IPS-18a (cell line): ENCODE data around the gene PIGU.
A peak's percentile ranks its signal among the peaks of the same experiment; 100 is the strongest.
"Not testable (repeated sequence)": the region's sequence is repeated elsewhere in the genome, so short reads cannot be mapped to it uniquely, and the experiment has no call there.

Experiments
- H3K27ac ChIP-seq: one replicate; pipeline ENCODE4 v1.5.1; 2013; ENCODE audit warnings: low read length
- H3K27me3 ChIP-seq: one replicate; pipeline ENCODE4 v1.6.1; 2013; ENCODE audit warnings: mild to moderate bottlenecking, low read length; ENCODE audit not compliant: control insufficient read depth, insufficient read depth
- H3K36me3 ChIP-seq: one replicate; pipeline ENCODE4 v1.6.1; 2013; ENCODE audit warnings: low read depth, low read length; ENCODE audit not compliant: control insufficient read depth
- H3K4me1 ChIP-seq: one replicate; pipeline ENCODE4 v1.6.1; 2013; ENCODE audit warnings: low read depth, low read length; ENCODE audit not compliant: control insufficient read depth
- H3K4me3 ChIP-seq: one replicate; pipeline ENCODE4 v1.5.1; 2013; ENCODE audit warnings: low read length
- H3K9ac ChIP-seq: one replicate; pipeline ENCODE4 v1.6.1; 2013; ENCODE audit warnings: mild to moderate bottlenecking, low read length, moderate library complexity
- H3K9me3 ChIP-seq: one replicate; pipeline ENCODE4 v1.6.1; 2013; ENCODE audit warnings: low read depth, low read length; ENCODE audit not compliant: control insufficient read depth

PIGU gene

GRCh38 chr20:34680586-34681175, 3.8 kb upstream of the PIGU start:
- no peak overlapping the region for H3K27ac ChIP-seq
- H3K9me3 ChIP-seq: no peaks in the 10 kb centered on the region
- H3K27me3 ChIP-seq: no peaks in the 10 kb centered on the region
- no peak overlapping the region for H3K9ac ChIP-seq
- no peaks in the 10 kb centered on the region for H3K4me1 ChIP-seq
- no peak overlapping the region for H3K4me3 ChIP-seq
- H3K36me3 ChIP-seq: no peaks in the 10 kb centered on the region

- no peaks in the 10 kb centered on the region for H3K36me3 ChIP-seq
- H3K9me3 ChIP-seq: no peaks in the 10 kb centered on the region
- H3K9ac ChIP-seq: peak overlapping the region; percentile 71
- H3K27me3 ChIP-seq: no peaks in the 10 kb centered on the region
- no peak overlapping the region for H3K27ac ChIP-seq
- no peaks in the 10 kb centered on the region for H3K4me1 ChIP-seq
- H3K4me3 ChIP-seq: peak overlapping the region; percentile 96
These were observed 775 bp downstream of the PIGU start for GRCh38 chr20:34675993-34676641.

- Histone ChIP-seq H3K9me3 (no peaks in the 10 kb centered on the region), H3K36me3 (no peaks in the 10 kb centered on the region), H3K27me3 (no peaks in the 10 kb centered on the region), H3K27ac (no peak overlapping the region), H3K9ac (no peak overlapping the region), H3K4me3 (peak overlapping the region; percentile 96), H3K4me1 (no peaks in the 10 kb centered on the region)
These were observed 1.3 kb downstream of the PIGU start for GRCh38 chr20:34675561-34675960.

GRCh38 chr20:34673412-34673811, 3.5 kb downstream of the PIGU start:
- Histone ChIP-seq H3K36me3 (no peaks in the 10 kb centered on the region), H3K4me1 (no peaks in the 10 kb centered on the region), H3K9ac (no peak overlapping the region), H3K27me3 (no peaks in the 10 kb centered on the region), H3K4me3 (no peak overlapping the region), H3K27ac (no peak overlapping the region), H3K9me3 (no peaks in the 10 kb centered on the region)

GRCh38 chr20:34669094-34669493, 7.8 kb downstream of the PIGU start:
- Histone ChIP-seq H3K27ac (no peak overlapping the region), H3K36me3 (no peaks in the 10 kb centered on the region), H3K9me3 (no peaks in the 10 kb centered on the region), H3K4me3 (no peak overlapping the region), H3K4me1 (no peaks in the 10 kb centered on the region), H3K27me3 (no peaks in the 10 kb centered on the region), H3K9ac (no peak overlapping the region)

GRCh38 chr20:34664751-34665150, 12.1 kb downstream of the PIGU start:
- not testable (repeated sequence) for H3K4me1 ChIP-seq, H3K4me3 ChIP-seq, H3K27ac ChIP-seq

GRCh38 chr20:34663213-34663943, 13.5 kb downstream of the PIGU start:
- Histone ChIP-seq H3K9ac (no peak overlapping the region), H3K27me3 (no peaks in the 10 kb centered on the region), H3K4me3 (no peak overlapping the region), H3K9me3 (no peaks in the 10 kb centered on the region), H3K36me3 (no peaks in the 10 kb centered on the region), H3K27ac (no peak overlapping the region), H3K4me1 (no peaks in the 10 kb centered on the region)

More at GRCh38 chr20:34664751-34665150, 12.1 kb downstream of the PIGU start:
- not testable (repeated sequence) for H3K9me3 ChIP-seq, H3K27me3 ChIP-seq, H3K36me3 ChIP-seq, H3K9ac ChIP-seq

GRCh38 chr20:34661811-34662210, 15.1 kb downstream of the PIGU start:
- H3K4me1 ChIP-seq, H3K27me3 ChIP-seq, H3K4me3 ChIP-seq, H3K9ac ChIP-seq, H3K9me3 ChIP-seq, H3K36me3 ChIP-seq, H3K27ac ChIP-seq: not testable (repeated sequence)

GRCh38 chr20:34658654-34659053, 18.2 kb downstream of the PIGU start:
- not testable (repeated sequence) for H3K36me3 ChIP-seq, H3K4me3 ChIP-seq, H3K27me3 ChIP-seq, H3K9ac ChIP-seq, H3K4me1 ChIP-seq, H3K9me3 ChIP-seq, H3K27ac ChIP-seq

- H3K4me3 ChIP-seq: no peak overlapping the region
- H3K9ac ChIP-seq: no peak overlapping the region
- no peaks in the 10 kb centered on the region for H3K36me3 ChIP-seq
- H3K27me3 ChIP-seq: no peaks in the 10 kb centered on the region
- no peaks in the 10 kb centered on the region for H3K9me3 ChIP-seq
- no peak overlapping the region for H3K27ac ChIP-seq
- H3K4me1 ChIP-seq: no peaks in the 10 kb centered on the region
These were observed 22.6 kb downstream of the PIGU start for GRCh38 chr20:34654207-34654744.

- H3K9me3 ChIP-seq: no peaks in the 10 kb centered on the region
- no peak overlapping the region for H3K9ac ChIP-seq
- no peak overlapping the region for H3K27ac ChIP-seq
- no peaks in the 10 kb centered on the region for H3K27me3 ChIP-seq
- H3K4me3 ChIP-seq: no peak overlapping the region
- H3K4me1 ChIP-seq: no peaks in the 10 kb centered on the region
- no peaks in the 10 kb centered on the region for H3K36me3 ChIP-seq
These were observed 25.7 kb downstream of the PIGU start for GRCh38 chr20:34651200-34651599.
